Sciatic nerve (tissue), 2 donors: ENCODE data around the gene C1QC. TPM values are rescaled to one million over a fixed set of nuclear protein-coding genes. Genes with fewer than 3 reads are reported as not detected.

Source experiments
- ATAC-seq: fragments of 200-7000 bp; cut with Tn5 transposase; one replicate; pipeline ENCODE4 v1.9.1; 2020; ENCODE audit warnings: mild to moderate bottlenecking, moderate library complexity
- DNase-seq: peaks from one replicate; pipeline ENCODE4 v3.0.0-alpha.2; 2020; ENCODE audit warnings: low spot score
- intact Hi-C: fragments of 100-400 bp; cut with DNase I; formaldehyde crosslinking; loops from one replicate; pipeline ENCODE4 v1.14.2; 2022
- total RNA-seq: library from RNA; stranded (reverse); fragmentation: NEBNext Ultra II Directional; extraction: Animal tissue kit (Norgen Biotek cat#: 25700); gene quantifications from one replicate; pipeline ENCODE4 v1.2.1, GENCODE V29; 2021
- donor health status: DM: no; HTN: no; CAD: no.
- donor health status: DM: no; HTN: no; CAD: no.

Gene C1QC
- total RNA-seq, 1 donor from 2014 or later = 126 TPM

GRCh38 chr1:22616571-22616970 lies 26.9 kb upstream of the C1QC start:
- DNase-seq = no peak
- intact Hi-C loops = no loop called here
- no peak for ATAC-seq

- intact Hi-C loops = no loop called here
- DNase-seq (no peak), ATAC-seq (no peak)
Observed at GRCh38 chr1:22618056-22618455, 25.4 kb upstream of the C1QC start.

GRCh38 chr1:22619252-22619651 lies 24.2 kb upstream of the C1QC start:
- ATAC-seq = no peak
- intact Hi-C loops = no loop called here
- DNase-seq = no peak

GRCh38 chr1:22619798-22620197 lies 23.6 kb upstream of the C1QC start:
- ATAC-seq (no peak), DNase-seq (no peak)
- intact Hi-C loops = no loop called here

- no peak for DNase-seq
- intact Hi-C loops = no loop called here
- no peak for ATAC-seq
Observed at GRCh38 chr1:22621761-22622160, 21.7 kb upstream of the C1QC start.

- DNase-seq (no peak), ATAC-seq (no peak)
- intact Hi-C loops = no loop called here
Observed at GRCh38 chr1:22625262-22625925, 18.0 kb upstream of the C1QC start.

GRCh38 chr1:22626237-22627157 lies 16.9 kb upstream of the C1QC start:
- no peak for DNase-seq
- ATAC-seq = no peak
- intact Hi-C loops = no loop called here

GRCh38 chr1:22627331-22627730 lies 16.1 kb upstream of the C1QC start:
- intact Hi-C loops = no loop called here
- DNase-seq (no peak), ATAC-seq (no peak)

GRCh38 chr1:22628698-22629444 lies 14.6 kb upstream of the C1QC start:
- ATAC-seq (no peak), DNase-seq (no peak)
- intact Hi-C loops = no loop called here

GRCh38 chr1:22629886-22630285 lies 13.5 kb upstream of the C1QC start:
- DNase-seq (no peak), ATAC-seq (no peak)
- intact Hi-C loops = no loop called here

- no peak for ATAC-seq
- intact Hi-C loops = no loop called here
- DNase-seq = no peak
Observed at GRCh38 chr1:22633697-22634463, 9.6 kb upstream of the C1QC start.

- intact Hi-C loops = loop anchor here (5.0 kb wide), 1 partner anchor 208 kb away; no protein-coding TSS in a partner anchor
- ATAC-seq = no peak
- no peak for DNase-seq
Observed at GRCh38 chr1:22635436-22635835, 8.0 kb upstream of the C1QC start.

GRCh38 chr1:22636353-22636752 lies 7.1 kb upstream of the C1QC start, which contains the start of gene C1QA:
Gene C1QA, plus strand, starts transcription at chr1:22636628. Its CDS starts 989 bp downstream, at chr1:22637617.
- intact Hi-C loops = loop anchor here (5.0 kb wide), 1 partner anchor 209 kb away; no protein-coding TSS in a partner anchor

GRCh38 chr1:22636927-22637326 lies 6.5 kb upstream of the C1QC start:
- ATAC-seq = no peak
- no peak for DNase-seq
- intact Hi-C loops = loop anchor here (5.0 kb wide), 1 partner anchor 210 kb away; no protein-coding TSS in a partner anchor

More at GRCh38 chr1:22636353-22636752, 7.1 kb upstream of the C1QC start, which contains the start of gene C1QA:
- peak; percentile 69 for DNase-seq
- ATAC-seq = peak; percentile 89

GRCh38 chr1:22637907-22638445 lies 5.5 kb upstream of the C1QC start:
- no peak for DNase-seq
- intact Hi-C loops = loop anchor here (5.0 kb wide), 1 partner anchor 211 kb away; no protein-coding TSS in a partner anchor
- no peak for ATAC-seq

- intact Hi-C loops = loop anchor here (5.0 kb wide), 1 partner anchor 211 kb away; no protein-coding TSS in a partner anchor
- DNase-seq (no peak), ATAC-seq (no peak)
Observed at GRCh38 chr1:22638476-22639234, 4.8 kb upstream of the C1QC start.

- no peak for DNase-seq
- intact Hi-C loops = loop anchor here (5.0 kb wide), 1 partner anchor 212 kb away; no protein-coding TSS in a partner anchor
- no peak for ATAC-seq
Observed at GRCh38 chr1:22639286-22639685, 4.1 kb upstream of the C1QC start.
